Endometrial microvascular endothelial cells (primary cell): ENCODE measurements around the gene DMAP1. TPM values are rescaled to one million over a fixed set of nuclear protein-coding genes. Genes with fewer than 3 reads are reported as not detected.
"Not testable (repeated sequence)": the region's sequence is repeated elsewhere in the genome, so short reads cannot be mapped to it uniquely, and the experiment has no call there.

ENCODE experiments used
- in situ Hi-C: cut with HindIII; loops from 2 replicates; pipeline ENCODE4 v1.10.0; 2017; ENCODE audit warnings: low sequenced_read_pairs, low pct_unique_long_range_greater_than_20kb; ENCODE audit errors: inconsistent ontology term
- total RNA-seq: library from RNA; depleted of rRNA; stranded (reverse); fragments of >200 nt; gene quantifications from one replicate; pipeline ENCODE4 v1.2.3, GENCODE V29; 2015; ENCODE audit errors: inconsistent ontology term

The DMAP1 gene
- 29.3 TPM for total RNA-seq

GRCh38 chr1:44213222-44214112 lies at the start of gene DMAP1:
DMAP1 (plus strand) TSS chr1:44213471; CDS start chr1:44213754, 283 bp downstream.
- in situ Hi-C loops = no loop called here

DNA sequence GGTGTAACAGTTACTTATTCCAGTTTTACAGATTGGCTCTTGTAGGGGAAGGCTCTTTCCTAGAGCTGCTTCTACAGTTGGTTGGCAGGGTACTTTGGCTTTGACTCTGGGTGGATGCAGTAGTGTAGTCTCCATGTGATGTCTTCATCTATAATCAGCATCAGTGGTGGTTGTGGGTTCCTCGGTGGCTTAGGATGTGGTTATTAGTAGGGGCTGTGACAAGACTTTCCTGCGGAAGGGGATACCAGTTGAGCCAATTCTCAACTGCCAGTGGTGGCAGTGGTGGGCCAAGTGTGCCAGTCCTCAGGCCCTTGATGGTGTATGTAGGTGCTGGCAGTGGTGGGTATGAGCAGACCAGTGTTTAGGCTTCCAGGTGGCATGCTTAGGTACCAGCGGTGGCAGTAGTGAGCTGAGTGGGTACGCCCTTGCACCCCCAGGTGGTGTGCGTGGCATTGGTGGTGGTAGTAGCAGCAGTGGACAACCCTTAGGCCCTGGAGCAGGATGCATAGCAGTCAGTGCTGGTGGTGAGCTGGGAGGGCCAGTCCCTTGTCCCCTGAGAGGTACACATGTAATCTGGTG lies 44.7 kb upstream of the DMAP1 start:
- in situ Hi-C loops = no loop called here

- in situ Hi-C loops = no loop called here
These were observed 42.9 kb upstream of the DMAP1 start for GRCh38 chr1:44170281-44170823.

GRCh38 chr1:44174630-44175029 lies 38.6 kb upstream of the DMAP1 start:
- in situ Hi-C loops = no loop called here

DNA sequence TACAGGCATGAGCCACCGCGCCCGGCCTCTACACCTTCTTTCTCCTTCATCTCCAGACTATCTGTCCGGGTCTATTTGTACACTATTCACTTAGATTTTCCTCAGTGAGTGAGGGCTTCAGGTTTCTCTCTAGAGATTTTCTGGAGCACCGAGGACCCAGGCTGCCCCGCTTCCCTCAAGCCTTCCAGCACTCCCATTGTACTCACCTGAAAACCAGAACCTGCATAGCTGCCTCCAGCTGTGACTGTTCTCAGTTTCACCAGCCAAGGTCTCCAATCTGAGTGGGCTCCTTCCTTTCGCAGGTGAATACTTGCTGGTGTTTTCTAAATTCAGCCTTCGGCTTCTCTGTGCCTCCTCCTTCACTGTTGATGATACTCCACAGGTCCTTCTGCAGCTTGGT lies 12.9 kb upstream of the DMAP1 start:
- in situ Hi-C loops = no loop called here

GRCh38 chr1:44206545-44206944 lies 6.7 kb upstream of the DMAP1 start:
- in situ Hi-C loops = not testable (repeated sequence)

DNA sequence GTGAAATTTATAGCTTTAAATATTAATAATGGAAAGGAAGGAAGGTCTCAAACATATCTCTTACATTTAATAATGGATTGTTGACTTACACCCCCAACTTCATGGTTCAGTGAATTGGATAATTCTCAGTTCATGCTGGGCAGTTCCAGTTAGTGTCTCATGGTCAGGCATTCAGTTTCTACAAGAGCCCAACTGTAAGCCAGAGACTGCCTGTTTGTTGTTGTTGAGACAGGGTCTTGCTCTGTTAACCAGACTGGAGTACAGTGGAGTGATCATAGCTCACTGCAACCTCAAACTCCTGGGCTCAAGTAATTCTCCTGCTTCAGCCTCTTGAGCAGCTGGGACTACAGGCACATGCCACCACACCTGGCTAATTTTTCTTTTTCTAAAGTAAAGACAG lies 5.0 kb upstream of the DMAP1 start:
- in situ Hi-C loops = no loop called here

DNA sequence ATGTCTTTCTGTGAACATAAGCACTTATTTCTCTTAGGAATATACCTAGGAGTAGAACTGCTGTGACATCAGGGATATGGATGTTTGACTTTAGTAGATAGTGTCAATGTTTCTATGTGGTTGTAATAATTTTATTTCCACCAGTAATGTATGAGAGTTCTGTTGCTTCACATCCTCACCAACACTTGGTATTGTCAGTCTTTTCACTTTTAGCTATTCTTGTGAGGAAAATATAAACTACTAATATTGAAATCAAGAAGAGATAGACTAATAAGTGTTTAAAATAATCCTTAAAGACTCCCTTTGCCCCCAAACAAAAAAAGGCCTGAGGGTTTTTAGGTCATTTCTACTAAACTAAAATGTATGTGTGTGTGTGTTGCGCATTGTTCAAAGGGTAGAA lies 2.7 kb upstream of the DMAP1 start:
- in situ Hi-C loops = no loop called here

- in situ Hi-C loops = no loop called here
These were observed 683 bp upstream of the DMAP1 start for GRCh38 chr1:44212355-44213221.

DNA sequence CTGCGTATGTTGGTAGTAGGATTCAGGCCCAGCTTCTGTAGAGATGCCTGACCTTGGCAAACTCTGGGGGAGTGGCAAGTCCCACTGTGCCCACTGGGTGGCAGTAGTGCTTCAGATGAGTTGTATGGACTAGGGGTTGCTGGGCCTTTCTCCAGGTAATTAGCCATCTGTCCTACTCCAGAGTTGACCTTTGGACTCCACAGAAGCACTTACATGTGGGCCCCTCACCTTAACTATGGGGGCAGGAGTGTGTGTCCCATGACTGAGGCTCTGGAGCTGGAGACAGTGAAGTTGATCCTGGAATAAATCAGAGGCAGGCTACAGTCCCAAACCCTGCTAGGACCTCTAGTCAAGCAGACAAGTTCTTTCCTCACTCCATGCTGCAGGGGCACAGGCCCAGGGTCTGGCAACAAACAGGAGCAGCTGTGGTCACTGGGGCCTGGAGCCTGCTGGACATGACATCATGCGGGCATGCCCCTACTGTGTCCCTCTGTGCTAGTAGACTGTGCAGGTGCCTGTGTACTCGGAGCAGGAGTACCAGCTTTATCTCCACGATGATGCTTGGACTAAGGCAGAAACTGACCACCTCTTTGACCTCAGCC lies 4.6 kb downstream of the DMAP1 start:
- in situ Hi-C loops = no loop called here

- in situ Hi-C loops = no loop called here
These were observed 5.4 kb downstream of the DMAP1 start for GRCh38 chr1:44218503-44219300.

DNA sequence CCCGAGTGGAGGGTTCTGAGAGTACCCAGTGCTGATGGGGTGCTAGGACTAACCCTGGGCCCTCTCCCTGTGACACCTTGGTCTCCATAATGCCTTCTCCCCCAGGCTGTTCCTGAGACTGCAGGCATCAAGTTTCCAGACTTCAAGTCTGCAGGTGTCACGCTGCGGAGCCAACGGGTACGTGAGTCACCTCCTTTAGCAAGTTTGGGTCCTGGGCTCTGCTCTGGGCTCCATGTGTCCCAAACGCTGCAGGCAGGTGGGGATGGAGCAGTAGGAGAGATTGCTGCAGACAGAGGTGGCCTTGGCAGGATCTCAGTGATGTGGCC lies 6.0 kb downstream of the DMAP1 start:
- in situ Hi-C loops = no loop called here

DNA sequence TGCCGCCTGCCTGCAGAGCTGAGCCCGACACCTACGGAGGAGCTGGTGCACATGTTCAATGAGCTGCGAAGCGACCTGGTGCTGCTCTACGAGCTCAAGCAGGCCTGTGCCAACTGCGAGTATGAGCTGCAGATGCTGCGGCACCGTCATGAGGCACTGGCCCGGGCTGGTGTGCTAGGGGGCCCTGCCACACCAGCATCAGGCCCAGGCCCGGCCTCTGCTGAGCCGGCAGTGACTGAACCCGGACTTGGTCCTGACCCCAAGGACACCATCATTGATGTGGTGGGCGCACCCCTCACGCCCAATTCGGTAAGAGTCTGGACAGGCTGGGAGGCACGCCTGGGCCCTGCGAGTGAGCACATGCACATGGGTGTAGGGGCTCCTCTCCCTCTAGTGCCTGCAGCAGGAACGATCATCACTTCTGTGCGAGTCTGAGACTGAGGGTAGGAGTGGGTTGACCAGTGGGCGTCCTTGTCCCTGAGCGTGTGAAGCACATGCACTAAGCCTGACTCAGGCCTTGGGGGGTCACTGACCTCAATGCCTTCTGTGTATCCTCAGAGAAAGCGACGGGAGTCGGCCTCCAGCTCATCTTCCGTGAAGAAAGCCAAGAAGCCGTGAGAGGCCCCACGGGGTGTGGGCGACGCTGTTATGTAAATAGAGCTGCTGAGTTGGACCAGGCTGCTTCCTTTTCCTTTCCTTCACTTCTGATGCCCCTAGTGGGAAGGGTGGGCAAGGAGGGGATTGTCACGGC lies 6.9 kb downstream of the DMAP1 start:
- in situ Hi-C loops = no loop called here

DNA sequence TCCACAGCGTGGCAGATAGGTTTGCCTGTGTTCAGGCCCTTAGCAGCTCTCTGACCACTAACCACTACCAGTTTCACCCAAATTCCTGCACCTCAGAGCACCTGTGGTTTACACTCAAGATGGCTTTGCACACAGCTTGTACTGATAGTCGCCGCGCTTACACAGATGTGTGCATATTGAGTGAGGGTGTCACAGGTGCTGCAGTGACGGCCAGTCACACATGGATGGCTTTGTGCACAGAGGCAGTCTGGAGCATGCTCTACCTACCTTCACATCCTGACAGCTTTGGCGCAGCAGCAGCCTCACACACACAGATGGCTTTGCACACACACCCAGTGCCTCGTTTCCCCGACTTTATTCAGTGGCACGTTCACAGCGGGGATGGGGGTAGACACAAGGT lies 7.5 kb downstream of the DMAP1 start:
- in situ Hi-C loops = no loop called here

GRCh38 chr1:44221769-44222168 lies 8.5 kb downstream of the DMAP1 start:
- in situ Hi-C loops = no loop called here

DNA sequence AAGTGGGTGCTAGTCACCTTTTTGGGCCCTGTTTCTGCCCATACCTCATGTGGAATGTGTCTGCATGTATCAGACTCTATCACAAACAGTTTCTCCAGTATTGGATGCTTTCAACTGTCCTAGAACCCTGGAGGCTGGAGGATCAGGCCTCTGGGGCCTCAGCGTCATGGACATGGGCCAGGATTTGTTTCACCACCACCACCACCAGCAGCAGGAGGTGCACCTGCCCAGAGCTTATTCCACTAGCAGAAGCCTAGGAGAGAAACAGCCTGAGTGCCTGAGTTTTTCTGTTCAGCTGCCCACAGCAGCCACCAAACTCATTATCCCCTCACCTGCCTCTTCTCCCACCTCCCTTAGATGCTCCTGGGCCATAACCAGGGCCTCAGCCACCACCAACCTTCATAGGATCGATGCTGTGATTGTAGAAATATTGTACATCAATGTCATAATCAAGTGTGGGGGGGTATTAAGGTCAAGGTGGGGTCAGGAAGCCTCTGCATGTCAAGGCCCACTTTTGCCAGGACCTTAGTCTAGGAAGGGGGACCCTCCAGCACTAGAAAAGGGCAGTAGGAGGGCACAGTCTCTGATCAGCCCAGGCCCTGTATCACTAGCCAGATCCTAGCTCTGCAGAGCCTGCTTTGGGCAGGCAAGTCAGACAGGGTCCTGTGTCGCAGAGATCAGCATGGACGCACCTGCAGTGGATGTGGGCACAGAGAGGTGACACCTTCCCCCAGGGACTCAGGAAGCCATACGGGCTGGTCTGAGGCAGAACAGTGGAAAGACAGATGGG lies 9.3 kb downstream of the DMAP1 start:
- in situ Hi-C loops = no loop called here

DNA sequence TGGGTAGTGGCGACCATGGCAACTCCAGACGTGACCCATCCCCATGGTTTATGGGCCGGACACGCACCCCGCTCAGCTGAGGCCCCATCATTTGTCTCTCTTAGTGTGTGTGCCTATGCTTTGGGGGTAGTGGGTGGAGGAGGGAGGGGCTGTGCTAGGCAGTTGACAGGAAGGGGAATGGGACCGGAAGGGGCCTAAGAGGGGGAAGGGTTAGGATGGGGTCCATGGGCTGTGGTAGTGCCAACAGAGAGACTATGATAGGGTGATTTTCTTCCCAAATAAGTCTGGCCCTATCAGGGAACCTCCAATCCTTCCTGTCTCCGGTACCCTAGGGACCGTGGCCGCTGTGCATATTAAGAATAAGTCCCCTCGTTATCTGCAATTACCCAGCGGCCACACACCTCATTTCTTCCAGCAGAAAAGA lies 9.9 kb downstream of the DMAP1 start:
- in situ Hi-C loops = no loop called here
